ENCODE results near the gene PMM2. TPM values are rescaled to one million over a fixed set of nuclear protein-coding genes. Genes with fewer than 3 reads are reported as not detected.
"Not testable (repeated sequence)": the region's sequence is repeated elsewhere in the genome, so short reads cannot be mapped to it uniquely, and the experiment has no call there.

Gene PMM2
- total RNA-seq, 2 donors from 2014 or later: 22.9 to 59.3 TPM

GRCh38 chr16:8801701-8802100, 4.1 kb downstream of the PMM2 start:
- TF ChIP-seq CTCF (IDR thresholded peaks at IDR 0.05): no peak
- H3K36me3 ChIP-seq: peaks cover 30% of the 10 kb centered on the region
- no peak for ATAC-seq (ENCODE audit: insufficient number of reproducible peaks, low FRiP score, low read depth)
- no peaks in the 10 kb centered on the region for H3K9me3 ChIP-seq
- peaks cover 16 to 34% of the 10 kb centered on the region in 2 donors for H3K4me1 ChIP-seq (ENCODE audit: control insufficient read depth in 1 of 2, low read depth in 2 of 2)
- no peaks in the 10 kb centered on the region for H3K27me3 ChIP-seq (replicated peaks; ENCODE audit: insufficient read depth)
- DNase-seq (ENCODE audit: low spot score): no peak
- H3K27ac ChIP-seq: no peak overlapping the region
- no peak overlapping the region for H3K4me3 ChIP-seq

GRCh38 chr16:8803733-8804132, 6.1 kb downstream of the PMM2 start:
- ATAC-seq (ENCODE audit: insufficient number of reproducible peaks, low FRiP score, low read depth); H3K9me3 ChIP-seq: not testable (repeated sequence)
- peaks cover 47% of the 10 kb centered on the region for H3K36me3 ChIP-seq

GRCh38 chr16:8804313-8804712, 6.7 kb downstream of the PMM2 start:
- Histone ChIP-seq H3K4me1 (ENCODE audit: control insufficient read depth in 1 of 2, low read depth in 2 of 2) (peaks cover 6 to 19% of the 10 kb centered on the region in 2 donors), H3K27ac (no peak overlapping the region), H3K4me3 (no peak overlapping the region), H3K36me3 (peaks cover 52% of the 10 kb centered on the region), H3K27me3 (replicated peaks; ENCODE audit: insufficient read depth) (no peaks in the 10 kb centered on the region), H3K9me3 (no peaks in the 10 kb centered on the region)
- DNase-seq (ENCODE audit: low spot score): no peak
- ATAC-seq (ENCODE audit: insufficient number of reproducible peaks, low FRiP score, low read depth): no peak
- no peak for TF ChIP-seq CTCF (IDR thresholded peaks at IDR 0.05)

More at GRCh38 chr16:8803733-8804132, 6.1 kb downstream of the PMM2 start:
- DNase-seq (ENCODE audit: low spot score); H3K27me3 ChIP-seq (replicated peaks; ENCODE audit: insufficient read depth); H3K4me3 ChIP-seq; H3K27ac ChIP-seq: not testable (repeated sequence)
- H3K4me1 ChIP-seq (ENCODE audit: control insufficient read depth in 1 of 2, low read depth in 2 of 2): peaks cover 11 to 25% of the 10 kb centered on the region in 2 donors

GRCh38 chr16:8806272-8806983, 8.8 kb downstream of the PMM2 start:
- H3K9me3 ChIP-seq: no peaks in the 10 kb centered on the region
- no peak for TF ChIP-seq CTCF (IDR thresholded peaks at IDR 0.05)
- no peak overlapping the region for H3K27ac ChIP-seq
- DNase-seq (ENCODE audit: low spot score): no peak
- no peaks in the 10 kb centered on the region for H3K27me3 ChIP-seq (replicated peaks; ENCODE audit: insufficient read depth)
- peaks cover 61% of the 10 kb centered on the region for H3K36me3 ChIP-seq
- no peak for ATAC-seq (ENCODE audit: insufficient number of reproducible peaks, low FRiP score, low read depth)
- no peaks in the 10 kb centered on the region for H3K4me1 ChIP-seq (ENCODE audit: control insufficient read depth in 1 of 2, low read depth in 2 of 2)
- H3K4me3 ChIP-seq: no peak overlapping the region

- no peak for DNase-seq (ENCODE audit: low spot score)
- TF ChIP-seq CTCF (IDR thresholded peaks at IDR 0.05): no peak
- H3K36me3 ChIP-seq: peaks cover 64% of the 10 kb centered on the region
Measured at GRCh38 chr16:8807189-8807588, 9.6 kb downstream of the PMM2 start.

GRCh38 chr16:8808009-8808408, 10.4 kb downstream of the PMM2 start:
- ATAC-seq (ENCODE audit: insufficient number of reproducible peaks, low FRiP score, low read depth) (no peak), DNase-seq (ENCODE audit: low spot score) (no peak)
- Histone ChIP-seq H3K4me3 (no peak overlapping the region), H3K27me3 (replicated peaks; ENCODE audit: insufficient read depth) (no peaks in the 10 kb centered on the region), H3K36me3 (peaks cover 66% of the 10 kb centered on the region), H3K4me1 (ENCODE audit: control insufficient read depth in 1 of 2, low read depth in 2 of 2) (no peaks in the 10 kb centered on the region), H3K9me3 (no peaks in the 10 kb centered on the region), H3K27ac (no peak overlapping the region)
- no peak for TF ChIP-seq CTCF (IDR thresholded peaks at IDR 0.05)

More at GRCh38 chr16:8807189-8807588, 9.6 kb downstream of the PMM2 start:
- Histone ChIP-seq H3K4me1 (ENCODE audit: control insufficient read depth in 1 of 2, low read depth in 2 of 2) (no peaks in the 10 kb centered on the region), H3K27me3 (replicated peaks; ENCODE audit: insufficient read depth) (no peaks in the 10 kb centered on the region), H3K27ac (no peak overlapping the region), H3K9me3 (no peaks in the 10 kb centered on the region), H3K4me3 (no peak overlapping the region)
- no peak for ATAC-seq (ENCODE audit: insufficient number of reproducible peaks, low FRiP score, low read depth)

All from thoracic aorta (tissue), 2 donors.